Measurements from ENCODE around the gene NTRK1.

NTRK1 gene

DNA sequence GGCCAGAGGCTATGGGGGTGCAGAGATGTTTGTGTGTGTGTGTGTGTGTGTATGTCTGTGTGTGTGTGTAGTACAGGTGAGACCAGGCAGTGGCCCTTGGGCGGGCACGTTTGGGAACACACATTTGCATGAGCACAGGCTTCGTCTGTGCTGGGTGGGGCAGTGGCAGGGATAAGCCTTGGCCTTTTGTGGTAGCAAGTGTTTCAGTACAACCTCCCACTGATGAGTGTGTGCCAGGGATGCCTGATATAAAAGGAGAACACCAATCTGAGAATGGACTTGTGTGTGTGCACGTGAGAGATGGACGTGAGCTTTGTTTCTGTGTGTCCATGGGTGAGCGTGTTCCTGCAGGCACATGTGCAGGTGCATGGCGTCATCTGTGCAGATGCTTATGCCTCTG lies 3.0 kb downstream of the NTRK1 start:
- H3K36me3 ChIP-seq (ENCODE audit: control insufficient read depth in 1 of 2, insufficient read depth in 2 of 2, low read length in 2 of 2) = no peaks in the 10 kb centered on the region
- no peak overlapping the region for H3K27ac ChIP-seq (ENCODE audit: low read depth, low read length)
- H3K4me3 ChIP-seq (ENCODE audit: low read depth in 1 of 2, low read length in 2 of 2) = no peak overlapping the region
- H3K27me3 ChIP-seq (ENCODE audit: control insufficient read depth in 1 of 2, insufficient read depth in 2 of 2, low read length in 2 of 2) = peaks cover 41 to 54% of the 10 kb centered on the region in 2 donors
- H3K9ac ChIP-seq (ENCODE audit: low read depth in 1 of 2, low read length in 2 of 2) = no peak overlapping the region
- H3K9me3 ChIP-seq (ENCODE audit: control insufficient read depth in 1 of 2, low read length in 2 of 2) = no peaks in the 10 kb centered on the region
- H3K4me1 ChIP-seq (ENCODE audit: control insufficient read depth in 1 of 2, insufficient read depth in 2 of 2, low read length in 2 of 2) = peaks cover 8 to 13% of the 10 kb centered on the region in 2 donors

GRCh38 chr1:156864796-156865195 lies 4.1 kb downstream of the NTRK1 start:
- Histone ChIP-seq H3K9ac (ENCODE audit: low read depth in 1 of 2, low read length in 2 of 2) (no peak overlapping the region), H3K4me3 (ENCODE audit: low read depth in 1 of 2, low read length in 2 of 2) (no peak overlapping the region), H3K9me3 (ENCODE audit: control insufficient read depth in 1 of 2, low read length in 2 of 2) (no peaks in the 10 kb centered on the region), H3K27me3 (ENCODE audit: control insufficient read depth in 1 of 2, insufficient read depth in 2 of 2, low read length in 2 of 2) (peaks cover 32 to 42% of the 10 kb centered on the region in 2 donors), H3K36me3 (ENCODE audit: control insufficient read depth in 1 of 2, insufficient read depth in 2 of 2, low read length in 2 of 2) (no peaks in the 10 kb centered on the region), H3K4me1 (ENCODE audit: control insufficient read depth in 1 of 2, insufficient read depth in 2 of 2, low read length in 2 of 2) (peaks cover 4 to 7% of the 10 kb centered on the region in 2 donors), H3K27ac (ENCODE audit: low read depth, low read length) (no peak overlapping the region)

DNA sequence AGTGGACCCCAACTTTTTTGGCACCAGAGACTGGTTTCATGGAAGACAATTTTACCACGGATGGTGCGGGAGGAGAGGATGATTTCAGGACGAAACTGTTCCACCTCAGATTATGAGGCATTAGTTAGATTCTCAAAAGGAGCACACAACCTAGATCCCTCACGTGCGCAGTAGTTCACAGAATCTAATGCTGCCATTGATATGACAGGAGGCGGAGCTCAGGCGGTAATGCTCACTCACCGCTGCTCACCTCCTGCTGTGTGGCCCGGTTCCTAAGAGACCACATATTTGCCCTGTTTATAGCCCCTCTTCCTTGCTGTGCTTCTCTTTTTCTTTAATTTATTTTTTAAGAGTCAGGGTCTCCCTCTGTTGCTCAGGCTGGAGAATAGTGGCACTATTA lies 4.6 kb downstream of the NTRK1 start:
- Histone ChIP-seq H3K27me3 (ENCODE audit: control insufficient read depth in 1 of 2, insufficient read depth in 2 of 2, low read length in 2 of 2) (peaks cover 28 to 39% of the 10 kb centered on the region in 2 donors), H3K36me3 (ENCODE audit: control insufficient read depth in 1 of 2, insufficient read depth in 2 of 2, low read length in 2 of 2) (no peaks in the 10 kb centered on the region), H3K9ac (ENCODE audit: low read depth in 1 of 2, low read length in 2 of 2) (no peak overlapping the region), H3K9me3 (ENCODE audit: control insufficient read depth in 1 of 2, low read length in 2 of 2) (no peaks in the 10 kb centered on the region), H3K27ac (ENCODE audit: low read depth, low read length) (no peak overlapping the region), H3K4me1 (ENCODE audit: control insufficient read depth in 1 of 2, insufficient read depth in 2 of 2, low read length in 2 of 2) (peaks cover 2 to 3% of the 10 kb centered on the region in 2 donors), H3K4me3 (ENCODE audit: low read depth in 1 of 2, low read length in 2 of 2) (no peak overlapping the region)

DNA sequence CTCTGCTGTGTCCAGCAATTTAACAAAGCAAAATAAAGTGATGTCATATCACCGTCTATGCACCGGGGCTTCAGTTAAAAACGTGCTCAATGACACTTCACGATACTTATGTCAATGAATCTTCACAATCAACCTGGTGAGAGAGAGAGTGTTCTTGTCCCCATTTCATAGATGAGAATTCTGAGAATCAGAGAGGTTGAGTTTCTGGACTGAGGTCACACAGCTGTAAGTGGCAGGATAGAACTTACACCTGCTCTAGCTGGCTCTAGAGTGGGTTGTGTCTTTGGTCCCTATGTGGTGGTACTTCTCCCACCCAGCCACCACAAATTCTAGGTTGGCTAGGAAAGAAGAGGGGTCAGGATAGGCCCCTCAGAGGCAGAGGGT lies 5.2 kb downstream of the NTRK1 start:
- H3K4me3 ChIP-seq (ENCODE audit: low read depth in 1 of 2, low read length in 2 of 2) = no peak overlapping the region
- no peak overlapping the region for H3K27ac ChIP-seq (ENCODE audit: low read depth, low read length)
- H3K4me1 ChIP-seq (ENCODE audit: control insufficient read depth in 1 of 2, insufficient read depth in 2 of 2, low read length in 2 of 2) = no peaks in the 10 kb centered on the region
- no peak overlapping the region for H3K9ac ChIP-seq (ENCODE audit: low read depth in 1 of 2, low read length in 2 of 2)
- H3K36me3 ChIP-seq (ENCODE audit: control insufficient read depth in 1 of 2, insufficient read depth in 2 of 2, low read length in 2 of 2) = no peaks in the 10 kb centered on the region
- H3K27me3 ChIP-seq (ENCODE audit: control insufficient read depth in 1 of 2, insufficient read depth in 2 of 2, low read length in 2 of 2) = peaks cover 26 to 34% of the 10 kb centered on the region in 2 donors
- H3K9me3 ChIP-seq (ENCODE audit: control insufficient read depth in 1 of 2, low read length in 2 of 2) = no peaks in the 10 kb centered on the region

GRCh38 chr1:156866249-156866909 lies 5.7 kb downstream of the NTRK1 start:
- Histone ChIP-seq H3K36me3 (ENCODE audit: control insufficient read depth in 1 of 2, insufficient read depth in 2 of 2, low read length in 2 of 2) (no peaks in the 10 kb centered on the region), H3K9ac (ENCODE audit: low read depth in 1 of 2, low read length in 2 of 2) (no peak overlapping the region), H3K4me3 (ENCODE audit: low read depth in 1 of 2, low read length in 2 of 2) (no peak overlapping the region), H3K4me1 (ENCODE audit: control insufficient read depth in 1 of 2, insufficient read depth in 2 of 2, low read length in 2 of 2) (no peaks in the 10 kb centered on the region), H3K9me3 (ENCODE audit: control insufficient read depth in 1 of 2, low read length in 2 of 2) (no peaks in the 10 kb centered on the region), H3K27me3 (ENCODE audit: control insufficient read depth in 1 of 2, insufficient read depth in 2 of 2, low read length in 2 of 2) (peaks cover 21 to 30% of the 10 kb centered on the region in 2 donors), H3K27ac (ENCODE audit: low read depth, low read length) (no peak overlapping the region)

- H3K9me3 ChIP-seq (ENCODE audit: control insufficient read depth in 1 of 2, low read length in 2 of 2) = no peaks in the 10 kb centered on the region
- no peak overlapping the region for H3K27ac ChIP-seq (ENCODE audit: low read depth, low read length)
- H3K4me1 ChIP-seq (ENCODE audit: control insufficient read depth in 1 of 2, insufficient read depth in 2 of 2, low read length in 2 of 2) = no peaks in the 10 kb centered on the region
- H3K27me3 ChIP-seq (ENCODE audit: control insufficient read depth in 1 of 2, insufficient read depth in 2 of 2, low read length in 2 of 2) = peaks cover 8 to 10% of the 10 kb centered on the region in 2 donors
- H3K4me3 ChIP-seq (ENCODE audit: low read depth in 1 of 2, low read length in 2 of 2) = no peak overlapping the region
- H3K36me3 ChIP-seq (ENCODE audit: control insufficient read depth in 1 of 2, insufficient read depth in 2 of 2, low read length in 2 of 2) = no peaks in the 10 kb centered on the region
- no peak overlapping the region for H3K9ac ChIP-seq (ENCODE audit: low read depth in 1 of 2, low read length in 2 of 2)
Observed at GRCh38 chr1:156868341-156868740, 7.7 kb downstream of the NTRK1 start.

- H3K36me3 ChIP-seq (ENCODE audit: control insufficient read depth in 1 of 2, insufficient read depth in 2 of 2, low read length in 2 of 2) = no peaks in the 10 kb centered on the region
- H3K27ac ChIP-seq (ENCODE audit: low read depth, low read length) = no peak overlapping the region
- H3K4me1 ChIP-seq (ENCODE audit: control insufficient read depth in 1 of 2, insufficient read depth in 2 of 2, low read length in 2 of 2) = no peaks in the 10 kb centered on the region
- H3K9me3 ChIP-seq (ENCODE audit: control insufficient read depth in 1 of 2, low read length in 2 of 2) = no peaks in the 10 kb centered on the region
- no peak overlapping the region for H3K4me3 ChIP-seq (ENCODE audit: low read depth in 1 of 2, low read length in 2 of 2)
- peaks cover 0 to 10% of the 10 kb centered on the region in 2 donors for H3K27me3 ChIP-seq (ENCODE audit: control insufficient read depth in 1 of 2, insufficient read depth in 2 of 2, low read length in 2 of 2)
- no peak overlapping the region for H3K9ac ChIP-seq (ENCODE audit: low read depth in 1 of 2, low read length in 2 of 2)
Observed at GRCh38 chr1:156869455-156869854, 8.8 kb downstream of the NTRK1 start.

- no peak overlapping the region for H3K27ac ChIP-seq (ENCODE audit: low read depth, low read length)
- H3K27me3 ChIP-seq (ENCODE audit: control insufficient read depth in 1 of 2, insufficient read depth in 2 of 2, low read length in 2 of 2) = peaks cover 0 to 6% of the 10 kb centered on the region in 2 donors
Observed at GRCh38 chr1:156873659-156874058, 13.0 kb downstream of the NTRK1 start.

GRCh38 chr1:156874142-156874541 lies 13.5 kb downstream of the NTRK1 start:
- Histone ChIP-seq H3K9ac (ENCODE audit: low read depth in 1 of 2, low read length in 2 of 2) (no peak overlapping the region), H3K4me1 (ENCODE audit: control insufficient read depth in 1 of 2, insufficient read depth in 2 of 2, low read length in 2 of 2) (no peaks in the 10 kb centered on the region), H3K27ac (ENCODE audit: low read depth, low read length) (no peak overlapping the region), H3K4me3 (ENCODE audit: low read depth in 1 of 2, low read length in 2 of 2) (no peak overlapping the region), H3K9me3 (ENCODE audit: control insufficient read depth in 1 of 2, low read length in 2 of 2) (no peaks in the 10 kb centered on the region), H3K36me3 (ENCODE audit: control insufficient read depth in 1 of 2, insufficient read depth in 2 of 2, low read length in 2 of 2) (no peaks in the 10 kb centered on the region), H3K27me3 (ENCODE audit: control insufficient read depth in 1 of 2, insufficient read depth in 2 of 2, low read length in 2 of 2) (peaks cover 0 to 6% of the 10 kb centered on the region in 2 donors)

More at GRCh38 chr1:156873659-156874058, 13.0 kb downstream of the NTRK1 start:
- Histone ChIP-seq H3K4me1 (ENCODE audit: control insufficient read depth in 1 of 2, insufficient read depth in 2 of 2, low read length in 2 of 2) (no peaks in the 10 kb centered on the region), H3K4me3 (ENCODE audit: low read depth in 1 of 2, low read length in 2 of 2) (no peak overlapping the region), H3K9me3 (ENCODE audit: control insufficient read depth in 1 of 2, low read length in 2 of 2) (no peaks in the 10 kb centered on the region), H3K36me3 (ENCODE audit: control insufficient read depth in 1 of 2, insufficient read depth in 2 of 2, low read length in 2 of 2) (no peaks in the 10 kb centered on the region), H3K9ac (ENCODE audit: low read depth in 1 of 2, low read length in 2 of 2) (no peak overlapping the region)

DNA sequence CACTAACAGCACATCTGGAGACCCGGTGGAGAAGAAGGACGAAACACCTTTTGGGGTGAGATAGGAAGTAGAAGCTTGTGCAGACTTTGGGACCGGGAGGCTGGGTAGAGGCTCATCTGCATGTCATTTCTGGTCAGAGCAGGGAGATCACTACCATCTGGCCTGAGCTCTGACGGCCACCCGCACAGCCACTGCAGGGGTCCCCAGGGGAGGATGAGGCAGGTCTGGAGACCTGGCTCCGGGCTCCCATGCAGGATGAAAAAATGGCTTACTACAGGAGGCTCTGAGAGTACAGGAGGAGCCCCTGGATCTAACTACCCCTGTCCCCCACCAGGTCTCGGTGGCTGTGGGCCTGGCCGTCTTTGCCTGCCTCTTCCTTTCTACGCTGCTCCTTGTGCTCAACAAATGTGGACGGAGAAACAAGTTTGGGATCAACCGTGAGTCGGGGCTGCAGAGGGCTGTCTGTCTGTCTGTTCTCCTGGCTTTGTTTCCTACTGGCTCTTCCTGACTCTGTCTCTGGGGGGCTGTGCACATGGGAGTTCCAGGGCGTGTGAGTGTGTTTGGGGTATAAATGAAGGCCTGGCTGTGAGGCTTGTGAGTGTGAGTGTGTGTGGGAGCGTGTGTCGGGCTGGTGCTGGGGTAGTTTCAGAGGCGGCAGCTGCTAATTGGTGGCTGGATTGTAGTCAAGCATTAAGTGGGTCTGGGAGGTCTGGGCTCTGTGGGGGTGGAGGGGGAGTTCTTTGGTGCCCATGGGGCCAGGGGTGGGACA lies 14.1 kb downstream of the NTRK1 start:
- Histone ChIP-seq H3K4me3 (ENCODE audit: low read depth in 1 of 2, low read length in 2 of 2) (no peak overlapping the region), H3K27ac (ENCODE audit: low read depth, low read length) (no peak overlapping the region), H3K9me3 (ENCODE audit: control insufficient read depth in 1 of 2, low read length in 2 of 2) (no peaks in the 10 kb centered on the region), H3K9ac (ENCODE audit: low read depth in 1 of 2, low read length in 2 of 2) (no peak overlapping the region), H3K4me1 (ENCODE audit: control insufficient read depth in 1 of 2, insufficient read depth in 2 of 2, low read length in 2 of 2) (no peaks in the 10 kb centered on the region), H3K27me3 (ENCODE audit: control insufficient read depth in 1 of 2, insufficient read depth in 2 of 2, low read length in 2 of 2) (peaks cover 0 to 6% of the 10 kb centered on the region in 2 donors), H3K36me3 (ENCODE audit: control insufficient read depth in 1 of 2, insufficient read depth in 2 of 2, low read length in 2 of 2) (no peaks in the 10 kb centered on the region)

All from duodenal mucosa (tissue), 2 donors.